Nephron progenitor cell (in vitro differentiated cells): ENCODE results near the gene PLAC8.
"Not testable (repeated sequence)": the region's sequence is repeated elsewhere in the genome, so short reads cannot be mapped to it uniquely, and the experiment has no call there.

Experiments
- DNase-seq: peaks from one replicate; pipeline ENCODE4 v3.0.0; 2021
- H3K27ac Mint-ChIP-seq: 2 replicates; pipeline ENCODE4 v1.8.0; 2021; ENCODE audit warnings: mild to moderate bottlenecking, moderate library complexity, mixed read lengths
- H3K27me3 Mint-ChIP-seq: 2 replicates; pipeline ENCODE4 v1.8.0; 2021; ENCODE audit warnings: mild to moderate bottlenecking, low read depth, mixed read lengths; ENCODE audit not compliant: poor library complexity
- H3K36me3 Mint-ChIP-seq: 2 replicates; pipeline ENCODE4 v1.8.0; 2021; ENCODE audit warnings: low read depth, mixed read lengths
- H3K4me1 Mint-ChIP-seq: 2 replicates; pipeline ENCODE4 v1.8.0; 2021; ENCODE audit warnings: mixed read lengths
- H3K4me3 Mint-ChIP-seq: 2 replicates; pipeline ENCODE4 v1.8.0; 2021; ENCODE audit warnings: mild to moderate bottlenecking, moderate library complexity, mixed read lengths
- H3K9me3 Mint-ChIP-seq: 2 replicates; pipeline ENCODE4 v1.8.0; 2021; ENCODE audit warnings: mild to moderate bottlenecking, moderate library complexity, mixed read lengths
- TF ChIP-seq, protein P1 (sequence below): fragments of 200-600 bp; sonication (generic); IDR thresholded peaks from 2 replicates; pipeline ENCODE4 v1.5.0; 2021; ENCODE audit warnings: antibody characterized with exemption

Gene PLAC8

DNA sequence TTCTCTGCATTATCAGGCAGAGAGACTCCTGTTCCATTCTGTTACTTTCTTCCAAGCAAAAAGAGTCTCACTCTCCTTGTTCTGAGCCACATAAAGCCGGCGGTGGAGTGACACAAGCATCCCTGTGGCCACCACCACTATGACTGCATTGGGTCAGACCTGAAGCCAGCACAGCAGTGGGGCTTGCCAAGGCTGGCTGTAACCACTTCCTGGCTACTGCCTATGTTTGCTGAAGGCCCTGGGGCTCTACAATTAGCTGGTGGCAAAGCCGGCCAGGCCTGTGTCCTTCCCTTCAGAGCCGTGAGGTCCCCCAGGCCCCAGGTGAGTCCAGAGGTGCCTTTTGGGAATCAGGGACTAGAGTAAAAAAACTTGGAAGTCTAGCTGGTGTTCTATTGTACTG lies 31.8 kb downstream of the PLAC8 start:
- H3K4me3 Mint-ChIP-seq: no peak overlapping the region

DNA sequence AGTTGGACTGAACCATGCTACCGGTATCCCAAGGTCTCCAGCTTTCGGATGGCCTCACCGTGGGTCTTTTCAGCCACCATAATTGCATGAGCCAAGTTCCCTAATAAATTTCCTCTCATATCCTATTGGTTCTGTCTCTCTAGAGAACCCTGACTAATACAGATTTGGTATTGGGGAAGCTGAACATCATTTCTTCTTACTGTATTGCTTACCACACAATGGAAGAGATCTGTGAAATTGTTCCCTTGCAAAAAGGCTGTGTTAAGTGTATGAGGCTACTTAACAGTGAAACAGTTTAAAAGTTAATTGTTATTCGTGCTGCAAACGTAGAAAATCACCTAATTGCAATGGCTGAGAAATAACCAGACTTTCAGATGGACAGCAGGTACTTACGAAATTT lies 34.0 kb downstream of the PLAC8 start:
- TF ChIP-seq, protein P1, sequence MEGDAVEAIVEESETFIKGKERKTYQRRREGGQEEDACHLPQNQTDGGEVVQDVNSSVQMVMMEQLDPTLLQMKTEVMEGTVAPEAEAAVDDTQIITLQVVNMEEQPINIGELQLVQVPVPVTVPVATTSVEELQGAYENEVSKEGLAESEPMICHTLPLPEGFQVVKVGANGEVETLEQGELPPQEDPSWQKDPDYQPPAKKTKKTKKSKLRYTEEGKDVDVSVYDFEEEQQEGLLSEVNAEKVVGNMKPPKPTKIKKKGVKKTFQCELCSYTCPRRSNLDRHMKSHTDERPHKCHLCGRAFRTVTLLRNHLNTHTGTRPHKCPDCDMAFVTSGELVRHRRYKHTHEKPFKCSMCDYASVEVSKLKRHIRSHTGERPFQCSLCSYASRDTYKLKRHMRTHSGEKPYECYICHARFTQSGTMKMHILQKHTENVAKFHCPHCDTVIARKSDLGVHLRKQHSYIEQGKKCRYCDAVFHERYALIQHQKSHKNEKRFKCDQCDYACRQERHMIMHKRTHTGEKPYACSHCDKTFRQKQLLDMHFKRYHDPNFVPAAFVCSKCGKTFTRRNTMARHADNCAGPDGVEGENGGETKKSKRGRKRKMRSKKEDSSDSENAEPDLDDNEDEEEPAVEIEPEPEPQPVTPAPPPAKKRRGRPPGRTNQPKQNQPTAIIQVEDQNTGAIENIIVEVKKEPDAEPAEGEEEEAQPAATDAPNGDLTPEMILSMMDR: no peak
- Mint-ChIP-seq H3K4me1 (peaks cover 7% of the 10 kb centered on the region), H3K9me3 (peaks cover 23% of the 10 kb centered on the region), H3K4me3 (no peak overlapping the region), H3K27me3 (peaks cover 7% of the 10 kb centered on the region), H3K36me3 (peaks cover 34% of the 10 kb centered on the region), H3K27ac (no peak overlapping the region)
- DNase-seq: no peak

More for the DNA sequence above, 31.8 kb downstream of the PLAC8 start:
- Mint-ChIP-seq H3K9me3 (peaks cover 14% of the 10 kb centered on the region), H3K36me3 (peaks cover 14% of the 10 kb centered on the region), H3K4me1 (peaks cover 10% of the 10 kb centered on the region), H3K27me3 (peaks cover 4% of the 10 kb centered on the region), H3K27ac (no peak overlapping the region)
- DNase-seq: no peak
- TF ChIP-seq, protein P1: no peak

DNA sequence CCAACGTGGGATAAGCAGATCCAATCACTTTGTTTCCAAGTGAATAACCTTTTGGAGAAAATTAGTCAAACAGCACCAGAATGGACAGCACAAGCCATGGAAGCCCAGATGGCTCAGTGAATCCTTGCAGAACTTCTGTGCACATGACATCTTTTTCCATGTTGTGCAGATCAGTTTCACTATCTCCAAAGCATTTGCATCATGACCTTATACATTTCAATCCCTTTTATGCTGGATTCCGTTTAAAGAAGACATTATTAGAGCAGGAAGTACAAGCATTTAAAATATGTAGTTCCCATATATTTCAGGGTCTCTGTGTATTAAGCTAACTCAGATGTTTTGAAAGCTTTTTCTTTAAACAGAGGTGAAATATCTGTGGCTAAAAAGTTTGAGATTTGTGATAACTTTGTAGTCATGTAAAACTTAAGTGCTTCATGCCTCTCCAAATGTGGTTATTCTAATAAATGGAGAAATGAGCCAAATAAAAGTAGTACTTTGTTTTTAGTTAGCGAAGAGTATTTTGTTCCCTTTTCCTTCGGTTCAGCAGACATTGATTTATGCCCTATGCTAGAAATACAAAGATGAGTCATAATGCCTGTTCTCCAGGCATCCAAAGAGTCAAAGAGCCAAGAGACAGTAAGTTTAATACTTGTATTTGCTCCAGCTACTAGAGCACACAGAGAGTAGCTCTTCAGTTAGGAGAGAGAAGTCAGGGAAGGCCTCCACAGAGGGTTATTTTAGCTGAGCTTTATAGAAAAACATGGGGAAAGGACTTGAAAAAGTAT lies 39.0 kb downstream of the PLAC8 start:
- TF ChIP-seq, protein P1: no peak
- H3K4me1 Mint-ChIP-seq: no peaks in the 10 kb centered on the region
- no peak for DNase-seq
- H3K36me3 Mint-ChIP-seq: peaks cover 51% of the 10 kb centered on the region
- peaks cover 3% of the 10 kb centered on the region for H3K27me3 Mint-ChIP-seq
- H3K4me3 Mint-ChIP-seq: no peak overlapping the region
- H3K9me3 Mint-ChIP-seq: peaks cover 9% of the 10 kb centered on the region
- no peak overlapping the region for H3K27ac Mint-ChIP-seq

DNA sequence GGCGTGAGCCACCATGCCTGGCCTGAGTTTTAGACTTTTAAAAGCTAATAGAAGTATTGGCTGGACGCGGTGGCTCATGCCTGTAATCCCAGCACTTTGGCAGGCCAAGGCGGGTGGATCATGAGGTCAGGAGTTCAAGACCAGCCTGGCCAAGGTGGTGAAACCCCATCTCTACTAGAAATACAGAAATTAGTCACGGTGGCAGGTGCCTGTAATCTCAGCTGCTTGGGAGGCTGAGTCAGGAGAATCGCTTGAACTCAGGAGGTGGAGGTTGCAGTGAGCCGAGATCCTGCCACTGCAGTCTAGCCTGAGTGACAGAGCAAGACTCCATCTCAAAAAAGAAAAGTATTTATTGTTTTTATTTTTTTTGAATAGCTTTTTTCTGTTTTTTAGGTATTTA lies 39.7 kb downstream of the PLAC8 start:
- not testable (repeated sequence) for DNase-seq, H3K27ac Mint-ChIP-seq, H3K9me3 Mint-ChIP-seq, H3K4me3 Mint-ChIP-seq, H3K27me3 Mint-ChIP-seq, H3K4me1 Mint-ChIP-seq
- peaks cover 58% of the 10 kb centered on the region for H3K36me3 Mint-ChIP-seq

DNA sequence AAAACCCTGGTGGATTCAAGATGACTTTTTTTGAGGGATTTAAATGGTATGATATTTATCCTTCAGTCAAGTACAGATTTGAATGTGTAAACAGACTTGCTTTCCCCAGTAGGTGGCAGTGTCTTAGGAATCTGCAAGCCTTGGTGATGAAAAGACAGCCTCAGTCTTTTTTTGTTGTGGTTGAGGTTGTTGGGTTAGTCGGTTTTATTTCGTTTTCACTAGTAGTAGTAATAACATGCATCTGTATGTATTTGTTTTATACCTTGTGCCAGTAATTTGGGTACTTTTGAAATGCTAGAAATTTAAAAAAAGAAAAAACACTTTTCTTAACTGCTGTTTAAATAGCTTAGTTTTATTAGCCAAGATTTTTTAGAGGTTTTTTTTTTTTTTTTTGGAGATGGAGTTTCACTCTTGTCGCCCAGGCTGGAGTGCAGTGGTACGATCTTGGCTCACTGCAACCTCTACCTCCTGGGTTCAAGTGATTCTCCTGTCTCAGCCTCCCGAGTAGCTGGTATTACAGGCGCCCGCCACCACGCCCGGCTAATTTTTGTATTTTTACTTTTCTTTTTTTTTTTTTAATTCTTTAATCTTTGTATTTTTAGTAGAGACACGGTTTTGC lies 40.3 kb downstream of the PLAC8 start:
- Mint-ChIP-seq H3K27me3 (peaks cover 3% of the 10 kb centered on the region), H3K4me1 (no peaks in the 10 kb centered on the region), H3K27ac (no peak overlapping the region), H3K9me3 (peaks cover 9% of the 10 kb centered on the region), H3K4me3 (no peak overlapping the region), H3K36me3 (peaks cover 63% of the 10 kb centered on the region)
- TF ChIP-seq, protein P1: peak; percentile 65
- DNase-seq: peak; percentile 30

DNA sequence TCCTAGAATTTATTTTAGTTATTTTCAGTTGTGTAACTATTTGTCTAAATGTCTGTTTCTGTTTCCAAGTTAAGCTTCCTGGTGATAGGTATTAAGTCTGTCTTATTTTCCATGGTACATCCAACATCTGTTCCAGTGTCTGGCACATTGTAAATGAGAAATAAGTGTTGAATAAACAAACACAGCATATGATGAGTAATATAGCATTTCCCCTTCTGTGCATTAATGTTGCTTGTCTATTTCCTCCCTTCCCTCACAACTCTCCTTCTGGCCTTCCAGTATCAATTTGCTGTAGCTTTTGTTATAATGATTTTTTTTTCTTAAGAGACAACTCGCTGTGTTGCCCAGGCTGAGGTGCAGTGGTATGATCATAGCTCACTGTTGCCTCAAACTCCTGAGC lies 43.4 kb downstream of the PLAC8 start:
- no peak overlapping the region for H3K4me3 Mint-ChIP-seq
- H3K9me3 Mint-ChIP-seq: no peaks in the 10 kb centered on the region
- H3K36me3 Mint-ChIP-seq: peaks cover 58% of the 10 kb centered on the region
- TF ChIP-seq, protein P1: no peak
- H3K27me3 Mint-ChIP-seq: peaks cover 3% of the 10 kb centered on the region
- H3K4me1 Mint-ChIP-seq: no peaks in the 10 kb centered on the region
- no peak overlapping the region for H3K27ac Mint-ChIP-seq
- DNase-seq: no peak
